ENCODE data around the gene PRIMPOL. TPM values are rescaled to one million over a fixed set of nuclear protein-coding genes. Genes with fewer than 3 reads are reported as not detected.
"Not testable (repeated sequence)": the region's sequence is repeated elsewhere in the genome, so short reads cannot be mapped to it uniquely, and the experiment has no call there.

The PRIMPOL gene
- total and polyA plus RNA-seq, 3 experiments from 2014 or later = 13.8 to 20.2 (median 19.0) TPM

DNA sequence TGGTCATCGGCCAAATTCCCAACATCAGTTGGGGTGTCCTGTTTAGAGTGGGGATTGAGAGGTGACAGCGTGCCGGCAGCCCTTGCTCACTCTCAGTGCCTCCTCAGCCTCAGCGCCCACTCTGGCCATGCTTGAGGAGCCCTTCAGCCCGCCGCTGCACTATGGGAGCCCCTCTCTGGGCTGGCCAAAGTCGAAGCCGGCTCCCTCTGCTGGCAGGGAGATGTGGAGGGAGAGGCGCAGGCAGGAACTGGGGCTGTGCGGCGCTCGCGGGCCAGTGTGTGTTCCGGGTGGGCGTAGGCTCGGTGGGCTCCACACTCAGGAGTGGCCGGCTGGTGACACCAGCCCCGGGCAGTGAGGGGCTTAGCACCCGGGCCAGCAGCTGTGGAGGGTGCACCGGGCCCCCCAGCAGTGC is 91.4 kb downstream of the PRIMPOL start:
- Histone ChIP-seq H3K27me3 (ENCODE audit: insufficient read depth, low read length, poor library complexity, severe bottlenecking) (no peaks in the 10 kb centered on the region), H3K27ac (ENCODE audit: low read depth, low read length) (no peak overlapping the region), H3K4me3 (ENCODE audit: low read length) (no peak overlapping the region), H3K36me3 (ENCODE audit: insufficient read depth, low read length) (no peaks in the 10 kb centered on the region), H3K9me3 (ENCODE audit: low read length) (no peaks in the 10 kb centered on the region), H3K4me1 (ENCODE audit: insufficient read depth, low read length) (peaks cover 2% of the 10 kb centered on the region)
- Mint-ChIP-seq H3K4me1 (peaks cover 11 to 13% (median 11%) of the 10 kb centered on the region in 3 donors), H3K4me3 (no peak overlapping the region), H3K27ac (no peak overlapping the region), H3K27me3 (no peaks in the 10 kb centered on the region), H3K9me3 (no peaks in the 10 kb centered on the region), H3K36me3 (no peaks in the 10 kb centered on the region)
- ChIA-PET POLR2A (no interaction called here), CTCF (interaction anchor here (1.1 kb wide), 1 partner anchor 8 kb away, joined by 3 read pairs; no protein-coding TSS in a partner anchor)
- DNase-seq = no peak

DNA sequence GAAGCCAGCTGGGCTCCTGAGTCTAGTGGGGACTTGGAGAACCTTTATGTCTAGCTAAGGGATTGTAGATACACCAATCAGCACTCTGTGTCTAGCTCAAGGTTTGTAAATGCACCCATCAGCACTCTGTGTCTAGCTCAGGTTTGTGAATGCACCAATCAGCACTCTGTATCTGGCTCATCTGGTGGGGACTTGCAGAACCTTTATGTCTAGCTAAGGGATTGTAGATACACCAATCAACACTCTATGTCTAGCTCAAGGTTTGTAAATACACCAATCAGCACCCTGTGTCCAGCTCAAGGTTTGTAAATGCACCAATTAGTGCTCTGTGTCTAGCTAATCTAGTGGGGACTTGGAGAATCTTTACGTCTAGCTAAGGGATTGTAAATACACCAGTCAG is 92.1 kb downstream of the PRIMPOL start:
- H3K9me3 Mint-ChIP-seq; H3K27me3 ChIP-seq (ENCODE audit: insufficient read depth, low read length, poor library complexity, severe bottlenecking); H3K27ac Mint-ChIP-seq; H3K4me3 ChIP-seq (ENCODE audit: low read length); POLR2A ChIA-PET; H3K36me3 ChIP-seq (ENCODE audit: insufficient read depth, low read length); H3K27ac ChIP-seq (ENCODE audit: low read depth, low read length); H3K9me3 ChIP-seq (ENCODE audit: low read length); H3K27me3 Mint-ChIP-seq; H3K4me3 Mint-ChIP-seq; H3K4me1 ChIP-seq (ENCODE audit: insufficient read depth, low read length); H3K36me3 Mint-ChIP-seq; DNase-seq: not testable (repeated sequence)
- CTCF ChIA-PET = interaction anchor here (1.1 to 2.0 kb wide), 2 partner anchors 8 to 9 kb away, joined by 3 to 6 read pairs; partner anchors contain the start of gene CENPU
- peaks cover 12 to 15% (median 13%) of the 10 kb centered on the region in 3 donors for H3K4me1 Mint-ChIP-seq

DNA sequence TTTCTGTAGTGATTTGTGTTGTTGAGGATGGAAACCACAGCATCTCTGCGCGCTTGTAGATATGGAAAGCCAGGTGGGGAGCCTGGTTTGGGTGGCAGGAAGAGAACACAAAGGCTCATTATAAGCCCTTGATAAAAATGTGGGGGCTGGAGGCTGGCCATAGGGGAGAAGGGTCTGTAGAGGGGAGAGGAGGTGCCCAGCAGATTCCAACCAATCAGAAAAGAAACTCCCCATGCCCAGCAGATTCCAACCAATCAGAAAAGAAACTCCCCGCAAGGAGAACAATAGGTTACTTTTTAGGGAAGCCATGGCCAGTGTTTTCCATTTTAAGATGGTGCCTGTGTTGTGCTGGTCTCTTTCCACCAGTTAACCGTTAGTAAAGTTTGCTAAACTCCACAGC is 94.1 kb downstream of the PRIMPOL start:
- POLR2A ChIA-PET = no interaction called here
- no peak for DNase-seq
- Mint-ChIP-seq H3K4me1 (peaks cover 12 to 15% (median 13%) of the 10 kb centered on the region in 3 donors), H3K9me3 (no peaks in the 10 kb centered on the region), H3K27ac (no peak overlapping the region), H3K36me3 (no peaks in the 10 kb centered on the region), H3K4me3 (no peak overlapping the region), H3K27me3 (no peaks in the 10 kb centered on the region)
- H3K27me3 ChIP-seq (ENCODE audit: insufficient read depth, low read length, poor library complexity, severe bottlenecking) = no peaks in the 10 kb centered on the region
- peaks cover 9% of the 10 kb centered on the region for H3K4me1 ChIP-seq (ENCODE audit: insufficient read depth, low read length)
- no peak overlapping the region for H3K27ac ChIP-seq (ENCODE audit: low read depth, low read length)
- CTCF ChIA-PET = no interaction called here
- H3K9me3 ChIP-seq (ENCODE audit: low read length) = no peaks in the 10 kb centered on the region
- no peaks in the 10 kb centered on the region for H3K36me3 ChIP-seq (ENCODE audit: insufficient read depth, low read length)
- H3K4me3 ChIP-seq (ENCODE audit: low read length) = no peak overlapping the region

DNA sequence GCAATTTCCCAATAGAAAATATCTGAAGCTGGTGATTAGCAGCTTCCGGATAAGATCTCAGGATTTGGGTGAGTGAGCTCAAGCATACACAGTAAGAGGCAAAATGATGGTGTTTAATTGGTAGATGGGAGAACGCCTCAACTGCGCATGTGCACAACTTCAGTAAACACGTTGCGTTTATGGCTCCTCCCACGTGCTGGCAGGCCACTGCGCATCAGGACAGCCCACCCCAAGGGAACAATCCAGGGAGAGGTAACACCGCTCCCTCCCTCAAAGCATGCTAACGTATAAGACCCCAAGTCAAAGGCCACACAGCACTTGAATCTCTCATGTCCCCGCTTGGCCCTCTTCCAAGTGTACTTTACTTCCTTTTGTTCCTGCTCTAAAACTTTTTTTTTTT is 94.7 kb downstream of the PRIMPOL start:
- Mint-ChIP-seq H3K4me1 (peaks cover 12 to 15% (median 13%) of the 10 kb centered on the region in 3 donors), H3K27ac (no peak overlapping the region), H3K4me3 (no peak overlapping the region), H3K36me3 (no peaks in the 10 kb centered on the region), H3K9me3 (no peaks in the 10 kb centered on the region), H3K27me3 (no peaks in the 10 kb centered on the region)
- ChIA-PET POLR2A (no interaction called here), CTCF (no interaction called here)
- peaks cover 9% of the 10 kb centered on the region for H3K4me1 ChIP-seq (ENCODE audit: insufficient read depth, low read length)
- no peaks in the 10 kb centered on the region for H3K36me3 ChIP-seq (ENCODE audit: insufficient read depth, low read length)
- H3K27ac ChIP-seq (ENCODE audit: low read depth, low read length) = no peak overlapping the region
- no peaks in the 10 kb centered on the region for H3K27me3 ChIP-seq (ENCODE audit: insufficient read depth, low read length, poor library complexity, severe bottlenecking)
- DNase-seq = no peak
- no peaks in the 10 kb centered on the region for H3K9me3 ChIP-seq (ENCODE audit: low read length)
- no peak overlapping the region for H3K4me3 ChIP-seq (ENCODE audit: low read length)

Other genes with a start within 250 kb of the PRIMPOL start
- 10 to 100 TPM; 44.1 to 44.3 TPM for gene IRF2, start 175.2 kb upstream of the PRIMPOL start, total RNA-seq
- 79.3 TPM for gene IRF2, start 175.2 kb upstream of the PRIMPOL start, polyA plus RNA-seq
- gene CASP3, start 291 bp upstream of the PRIMPOL start, total RNA-seq = 10 to 100 TPM; 75.1 to 77.1 TPM
- 7.1 TPM for gene CASP3, start 291 bp upstream of the PRIMPOL start, polyA plus RNA-seq
- gene CENPU, start 84.4 kb downstream of the PRIMPOL start, total RNA-seq = 10 to 100 TPM; 54.5 to 56.9 TPM
- 3.5 TPM for gene CENPU, start 84.4 kb downstream of the PRIMPOL start, polyA plus RNA-seq
- gene ACSL1, start 176.2 kb downstream of the PRIMPOL start, total RNA-seq = 10 to 100 TPM; 23.5 to 25.4 TPM
- 7.5 TPM for gene ACSL1, start 176.2 kb downstream of the PRIMPOL start, polyA plus RNA-seq

All from CD8-positive, alpha-beta memory T cell (primary cell).